ENCODE results near the gene STIM1.

GRCh38 chr11:4032097-4032496 lies 176.6 kb downstream of the STIM1 start:
- no peak for TF ChIP-seq CTCF (IDR thresholded peaks at IDR 0.05)
- TF ChIP-seq POLR2AphosphoS5 (IDR thresholded peaks at IDR 0.05) = no peak
- no peak for TF ChIP-seq EP300 (IDR thresholded peaks at IDR 0.05)

Data from esophagus muscularis mucosa (tissue), 4 donors.